COLO668 (cell line): ENCODE results near the gene ARHGEF11.
A peak's percentile ranks its signal among the peaks of the same experiment; 100 is the strongest.
"Not testable (repeated sequence)": the region's sequence is repeated elsewhere in the genome, so short reads cannot be mapped to it uniquely, and the experiment has no call there.

ENCODE experiments used
- DNase-seq: peaks from one replicate; lab custom pipeline; 2025; ENCODE audit not compliant: unreplicated experiment; lab: John Stamatoyannopoulos, UW

The ARHGEF11 gene

GRCh38 chr1:157055729-157056128 is 10.2 kb upstream of the ARHGEF11 start:
- DNase-seq = not testable (repeated sequence)

- DNase-seq = no peak
These were observed 5.3 kb upstream of the ARHGEF11 start for GRCh38 chr1:157050836-157051235.

DNA sequence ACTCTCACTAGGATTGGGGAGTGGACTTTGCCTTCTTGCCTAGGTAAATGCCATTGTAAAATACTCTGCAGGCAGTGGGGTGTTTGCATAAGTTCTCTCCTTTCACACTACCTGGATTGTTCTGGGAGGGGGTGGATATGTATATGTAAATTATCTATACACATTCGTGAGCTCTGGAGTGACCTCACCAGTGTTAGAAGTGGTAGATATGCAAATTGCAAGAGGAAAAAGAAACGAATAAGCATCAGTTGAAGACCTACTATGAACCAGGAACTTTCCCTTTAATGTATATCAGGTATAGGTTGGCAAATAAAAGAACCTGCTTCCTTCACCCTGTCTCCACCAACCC is 1.5 kb upstream of the ARHGEF11 start:
- DNase-seq = peak; percentile 33

DNA sequence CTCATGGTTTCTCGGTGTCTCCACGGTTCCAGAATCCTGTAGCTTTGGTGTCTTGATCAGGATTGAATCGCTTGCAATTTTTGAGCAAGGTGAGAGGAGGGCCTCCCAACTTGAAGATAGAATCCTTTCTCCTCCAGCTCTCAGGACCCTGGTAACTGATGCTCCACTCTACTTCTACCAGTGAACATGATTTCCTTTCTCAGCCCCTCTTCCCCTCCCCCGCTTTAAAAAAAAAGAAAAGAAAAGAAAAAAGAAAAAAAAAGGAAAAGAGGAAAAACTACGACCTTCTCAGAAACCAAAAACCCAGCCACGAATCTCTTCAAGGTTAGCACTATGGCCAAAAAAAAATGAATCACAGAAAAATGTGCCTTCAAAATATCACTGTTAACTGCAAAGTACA is 1.2 kb downstream of the ARHGEF11 start:
- no peak for DNase-seq

DNA sequence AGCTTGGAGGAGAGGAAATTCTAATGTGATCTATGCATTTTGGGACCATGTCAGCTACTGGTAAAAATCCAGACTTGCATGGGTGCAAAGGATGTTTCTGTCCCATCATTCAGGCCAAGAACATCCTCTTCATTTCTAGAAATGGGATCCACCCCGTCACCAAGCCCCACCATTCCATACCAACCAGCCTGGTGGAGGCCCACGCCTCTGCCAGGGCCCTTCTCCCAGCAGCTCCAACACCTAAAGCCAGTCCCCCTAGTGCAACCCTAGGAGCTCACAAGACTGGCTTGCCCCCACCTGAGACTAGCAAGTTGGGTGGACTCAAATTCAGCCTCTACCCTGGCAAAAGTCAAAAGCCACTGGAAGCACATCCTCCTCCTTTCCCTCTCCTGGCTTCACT is 1.9 kb downstream of the ARHGEF11 start:
- no peak for DNase-seq

DNA sequence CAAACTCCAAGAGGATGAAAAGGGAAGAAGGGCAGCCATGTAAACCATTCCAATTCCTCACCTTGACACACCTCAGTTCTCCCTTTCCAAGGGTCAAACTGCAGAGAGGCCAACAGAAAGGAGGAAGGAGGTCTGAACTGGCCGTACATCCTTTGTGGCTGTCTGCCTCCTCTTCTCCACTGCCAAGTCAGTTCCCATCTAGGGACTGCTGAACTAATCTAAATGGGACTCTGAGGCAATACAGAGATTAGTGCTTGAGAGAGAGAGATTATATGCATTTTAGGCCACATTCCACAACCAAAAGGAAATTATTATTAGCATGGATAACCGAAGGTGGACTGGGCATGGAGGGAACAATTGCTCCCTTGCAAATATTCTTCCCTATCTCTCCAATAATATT is 2.7 kb downstream of the ARHGEF11 start:
- DNase-seq = no peak

DNA sequence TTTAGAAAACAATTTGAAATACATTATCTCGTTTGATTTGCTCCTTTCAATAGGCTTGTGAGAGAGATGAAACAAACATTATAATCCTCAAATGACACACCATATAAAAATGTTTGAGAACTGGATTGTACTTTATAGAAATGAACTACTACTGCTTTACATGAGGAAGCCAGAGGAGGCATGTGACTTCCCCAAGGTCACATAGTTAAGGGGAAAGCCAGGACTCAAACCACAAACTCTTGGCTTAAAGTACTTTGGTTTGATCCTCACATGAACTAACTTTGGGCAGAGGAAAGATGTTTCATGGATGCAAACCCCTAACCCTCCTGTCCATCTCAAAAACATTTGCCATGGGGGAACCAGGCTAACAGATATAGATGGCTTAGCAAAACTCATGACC is 4.7 kb downstream of the ARHGEF11 start:
- DNase-seq = no peak

DNA sequence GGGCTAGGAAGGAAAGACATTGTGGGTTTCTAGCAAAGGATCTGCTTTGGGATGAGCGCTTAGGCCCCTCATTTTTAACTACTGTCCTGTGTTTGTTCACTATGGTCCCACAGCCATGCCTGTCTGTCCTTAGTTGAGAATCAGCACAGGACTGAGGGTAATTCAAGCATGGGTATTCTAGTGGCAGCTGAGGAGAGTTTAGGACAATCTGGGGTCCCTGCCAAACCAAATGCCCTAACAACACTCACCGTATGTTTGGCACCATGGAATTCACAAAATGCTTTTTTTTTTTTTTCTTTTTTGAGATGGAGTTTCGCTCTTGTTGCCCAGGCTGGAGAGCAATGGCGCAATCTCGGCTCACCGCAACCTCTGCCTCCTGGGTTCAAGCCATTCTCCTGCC is 10.4 kb downstream of the ARHGEF11 start:
- DNase-seq = no peak

GRCh38 chr1:157034137-157034800 is 11.3 kb downstream of the ARHGEF11 start:
- DNase-seq = no peak

GRCh38 chr1:157033357-157033876 is 12.1 kb downstream of the ARHGEF11 start:
- DNase-seq = no peak

DNA sequence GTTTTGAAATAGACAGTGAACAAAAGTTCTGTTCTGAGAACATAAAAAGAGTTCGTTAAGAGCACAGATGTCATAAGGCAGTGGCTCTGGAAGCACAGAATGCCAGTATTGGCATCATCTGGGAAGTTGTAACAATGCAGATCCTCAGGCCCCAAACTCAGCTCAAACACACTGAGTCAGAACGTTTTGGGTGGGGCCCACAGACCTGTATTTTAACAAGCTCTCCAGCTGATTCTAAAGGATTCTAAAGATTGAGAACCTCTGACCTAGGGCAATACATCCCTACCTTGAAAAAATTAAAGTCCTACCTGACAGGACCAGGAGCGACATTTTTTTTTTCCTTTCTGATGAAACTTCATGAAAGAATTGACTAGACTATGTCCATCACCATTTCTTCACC is 13.2 kb downstream of the ARHGEF11 start:
- DNase-seq = no peak

GRCh38 chr1:157030728-157031127 is 14.8 kb downstream of the ARHGEF11 start:
- no peak for DNase-seq

- no peak for DNase-seq
These were observed 16.9 kb downstream of the ARHGEF11 start for GRCh38 chr1:157028674-157029073.

GRCh38 chr1:157025856-157026255 is 19.7 kb downstream of the ARHGEF11 start:
- no peak for DNase-seq

GRCh38 chr1:157025385-157025784 is 20.2 kb downstream of the ARHGEF11 start:
- DNase-seq = no peak

GRCh38 chr1:157021688-157022087 is 23.9 kb downstream of the ARHGEF11 start:
- no peak for DNase-seq

DNA sequence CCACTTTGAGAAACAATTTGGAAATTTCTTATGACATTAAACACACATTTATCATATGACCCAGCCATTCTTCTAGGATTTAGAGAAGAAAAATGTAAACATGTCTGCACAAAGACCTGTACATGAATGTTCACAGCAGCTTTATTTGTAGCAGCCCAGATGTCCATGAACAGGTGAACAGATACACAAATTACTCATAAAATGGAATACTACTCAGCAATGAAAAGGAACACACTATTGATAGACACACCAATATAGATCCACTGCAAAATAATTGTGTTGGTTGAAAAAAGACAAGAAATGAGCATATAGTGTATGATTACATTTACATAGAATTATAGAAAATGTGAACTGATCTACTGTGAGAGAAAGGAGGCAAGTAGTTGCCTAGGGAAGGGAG is 26.1 kb downstream of the ARHGEF11 start:
- DNase-seq = no peak

DNA sequence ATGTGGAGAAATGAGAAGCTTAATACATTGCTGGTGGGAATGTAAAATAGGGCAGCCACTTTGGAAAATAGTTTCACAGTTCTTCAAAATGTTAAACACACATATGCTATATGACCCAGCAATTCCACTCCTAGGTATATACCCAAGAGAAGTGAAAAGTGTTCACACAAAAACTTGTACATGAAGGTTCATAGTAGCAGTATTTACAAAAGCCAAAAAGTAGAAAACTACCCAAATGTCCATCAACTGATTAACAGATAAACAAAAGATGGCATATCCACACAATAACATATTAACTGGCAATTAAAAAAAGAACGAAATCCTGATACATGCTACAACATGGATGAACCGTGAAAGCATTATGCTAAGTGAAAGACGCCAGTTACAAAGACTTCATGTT is 33.7 kb downstream of the ARHGEF11 start:
- DNase-seq = no peak

GRCh38 chr1:157008502-157008901 is 37.0 kb downstream of the ARHGEF11 start:
- DNase-seq = no peak

- DNase-seq = no peak
These were observed 38.2 kb downstream of the ARHGEF11 start for GRCh38 chr1:157007306-157007705.

GRCh38 chr1:157006676-157007075 is 38.9 kb downstream of the ARHGEF11 start:
- DNase-seq = no peak

DNA sequence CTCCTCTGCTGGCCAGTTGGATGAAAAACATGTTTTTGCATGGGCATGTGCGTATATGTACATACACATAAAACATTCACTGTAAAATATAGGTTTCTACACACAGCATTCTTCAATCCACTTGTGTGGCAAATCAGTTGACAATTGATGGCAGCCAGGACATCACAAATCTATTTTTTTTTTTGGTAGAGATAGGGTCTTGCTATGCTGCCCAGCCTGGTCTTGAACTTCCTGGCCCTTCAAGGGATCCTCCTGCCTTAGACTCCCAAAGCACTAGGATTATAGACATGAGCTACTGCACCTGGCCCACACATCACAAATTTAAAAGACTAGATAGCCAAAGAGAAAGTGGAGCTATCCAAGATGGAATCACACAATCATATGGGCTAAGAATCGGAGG is 39.6 kb downstream of the ARHGEF11 start:
- DNase-seq = no peak

DNA sequence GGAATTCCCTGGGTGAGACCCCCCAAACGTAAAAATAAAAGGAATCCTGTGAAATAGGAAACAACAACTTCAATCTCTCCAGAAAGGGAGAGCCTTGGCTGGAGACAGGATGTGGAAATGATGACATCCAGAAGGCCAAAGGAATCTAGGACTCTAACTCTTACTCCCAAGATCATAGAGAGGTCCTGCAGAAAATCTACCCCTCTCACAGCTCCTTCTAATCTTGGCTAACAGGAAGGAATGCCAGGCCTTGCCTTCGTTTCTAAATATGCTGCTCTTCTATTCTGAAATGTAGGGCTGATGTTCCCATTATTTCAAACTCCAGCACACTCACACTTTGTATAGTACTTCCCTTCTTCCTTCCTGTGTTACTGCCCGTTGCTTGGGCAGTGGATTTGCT is 40.7 kb downstream of the ARHGEF11 start:
- no peak for DNase-seq
